GM04504 (cell line): Measurements from ENCODE around the gene DRC7.
A peak's percentile ranks its signal among the peaks of the same experiment; 100 is the strongest.

ENCODE experiments used
- DNase-seq: peaks from one replicate; pipeline ENCODE4 v3.0.0-alpha.2; 2012; ENCODE audit warnings: low read depth

DRC7 gene

GRCh38 chr16:57694725-57695679 lies at the start of gene DRC7:
Gene DRC7 (plus strand): TSS chr16:57694806. CDS start chr16:57697950, 3,144 bp downstream.
- peak; percentile 0 for DNase-seq

GRCh38 chr16:57645169-57645568 lies 49.4 kb upstream of the DRC7 start:
- no peak for DNase-seq

GRCh38 chr16:57645691-57646387 lies 48.8 kb upstream of the DRC7 start:
- no peak for DNase-seq

- DNase-seq = no peak
These were observed 48.1 kb upstream of the DRC7 start for GRCh38 chr16:57646388-57647039.

- DNase-seq = no peak
These were observed 47.3 kb upstream of the DRC7 start for GRCh38 chr16:57647136-57647875.

GRCh38 chr16:57648125-57648524 lies 46.5 kb upstream of the DRC7 start:
- no peak for DNase-seq

GRCh38 chr16:57648581-57649442 lies 45.8 kb upstream of the DRC7 start:
- peak; percentile 57 for DNase-seq

- no peak for DNase-seq
These were observed 45.2 kb upstream of the DRC7 start for GRCh38 chr16:57649443-57649751.

- no peak for DNase-seq
These were observed 44.8 kb upstream of the DRC7 start for GRCh38 chr16:57649846-57650245.

GRCh38 chr16:57651344-57652333 lies 43.0 kb upstream of the DRC7 start:
- DNase-seq = no peak

- no peak for DNase-seq
These were observed 41.7 kb upstream of the DRC7 start for GRCh38 chr16:57652695-57653471.

- DNase-seq = no peak
These were observed 40.7 kb upstream of the DRC7 start for GRCh38 chr16:57653936-57654335.

- no peak for DNase-seq
These were observed 38.2 kb upstream of the DRC7 start for GRCh38 chr16:57656342-57656955.

- DNase-seq = no peak
These were observed 37.4 kb upstream of the DRC7 start for GRCh38 chr16:57657228-57657627.

- no peak for DNase-seq
These were observed 36.3 kb upstream of the DRC7 start for GRCh38 chr16:57658130-57658877.

- DNase-seq = no peak
These were observed 35.5 kb upstream of the DRC7 start for GRCh38 chr16:57658878-57659674.
